SK-N-SH treated with all-trans-retinoic acid at 6 μM for 48 hours (cell line): ENCODE results near the gene MCEMP1.

Source experiments
- ARNTL ChIP-seq: fragments of 450-650 bp; formaldehyde crosslinking; IDR thresholded peaks from 2 replicates; pipeline ENCODE4 v1.5.0; 2020; ENCODE audit warnings: low read depth, mild to moderate bottlenecking, moderate library complexity, borderline replicate concordance
- BACH2 ChIP-seq: fragments of 250-450 bp; sonication (Bioruptor Pico); IDR thresholded peaks from 2 replicates; pipeline ENCODE4 v1.9.0; 2021; ENCODE audit warnings: mild to moderate bottlenecking, borderline replicate concordance
- ZFP3 ChIP-seq: fragments of 250-450 bp; sonication (Bioruptor Pico); IDR thresholded peaks from 2 replicates; pipeline ENCODE4 v1.5.0; 2020; ENCODE audit warnings: mild to moderate bottlenecking, moderate library complexity

Gene MCEMP1

DNA sequence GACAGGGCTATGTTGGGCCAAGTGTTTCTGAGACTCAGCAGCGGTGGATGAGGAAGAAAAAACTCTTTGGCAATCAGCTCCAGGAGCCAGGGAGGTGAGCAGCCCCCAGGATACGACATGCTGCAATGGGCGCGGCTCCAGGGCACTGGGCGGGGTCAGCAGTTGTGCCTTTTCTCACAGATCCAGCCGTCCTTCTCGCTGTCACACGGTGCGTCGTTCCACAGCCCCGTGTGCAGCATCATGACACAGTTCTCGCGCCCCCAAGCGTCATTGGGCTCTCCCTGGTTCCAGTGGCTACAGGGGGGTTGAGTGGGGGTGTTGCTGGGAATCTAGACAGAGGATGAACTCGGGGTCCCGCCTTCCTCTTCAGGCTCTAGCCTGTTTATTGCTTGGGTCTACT is 52.3 kb downstream of the MCEMP1 start (continued):
- TF ChIP-seq ZFP3 (CRISPR knock-in tag) (no peak), BACH2 (CRISPR knock-in tag) (no peak), ARNTL (no peak)
